Measurements from ENCODE around the gene RFK.
"Not testable (repeated sequence)": the region's sequence is repeated elsewhere in the genome, so short reads cannot be mapped to it uniquely, and the experiment has no call there.

Gene RFK

DNA sequence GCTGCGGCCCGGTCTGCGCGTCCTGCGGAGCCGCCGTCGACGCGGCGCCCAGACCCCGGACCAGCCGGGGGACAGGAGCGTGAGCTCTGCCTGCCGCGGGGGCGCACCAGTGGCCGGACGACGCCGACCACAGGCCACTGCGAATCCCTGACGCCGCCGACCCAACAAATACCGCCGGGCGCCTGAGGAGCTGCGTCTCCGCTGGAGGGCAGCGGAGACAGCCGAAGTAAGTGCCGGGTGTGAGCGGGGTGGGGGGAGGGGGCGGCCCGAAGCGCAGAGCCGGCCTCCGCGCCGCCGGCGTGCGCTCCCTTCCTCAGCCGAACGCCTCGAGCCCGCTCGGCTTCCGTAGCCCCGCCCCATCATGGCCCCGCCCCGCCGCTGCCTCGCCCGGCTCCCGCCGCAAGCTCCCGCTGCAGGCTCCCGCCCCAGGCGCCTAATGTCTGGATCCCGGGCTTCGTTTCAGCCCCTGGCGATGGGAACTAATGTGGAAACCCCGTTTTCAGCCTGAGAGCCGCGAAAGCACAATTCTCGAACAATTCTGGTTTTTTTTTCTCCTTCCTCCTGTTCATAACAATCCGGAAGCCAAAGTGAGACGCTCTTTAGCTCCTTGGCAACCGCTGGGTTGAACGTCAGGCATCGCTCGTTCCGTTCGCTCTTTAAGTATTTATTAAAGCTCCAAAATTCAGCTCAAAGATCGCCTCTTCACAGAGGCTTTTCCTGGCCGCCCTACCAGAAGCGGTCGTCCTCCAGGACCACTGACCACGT, at the start of gene RFK:
Gene RFK, minus strand, starts transcription at position 232 of the 765 bp plus-strand sequence. CDS start 255 bp downstream, outside the sequence.
- peak; percentile 45 to 95 (median 90) for DNase-seq

DNA sequence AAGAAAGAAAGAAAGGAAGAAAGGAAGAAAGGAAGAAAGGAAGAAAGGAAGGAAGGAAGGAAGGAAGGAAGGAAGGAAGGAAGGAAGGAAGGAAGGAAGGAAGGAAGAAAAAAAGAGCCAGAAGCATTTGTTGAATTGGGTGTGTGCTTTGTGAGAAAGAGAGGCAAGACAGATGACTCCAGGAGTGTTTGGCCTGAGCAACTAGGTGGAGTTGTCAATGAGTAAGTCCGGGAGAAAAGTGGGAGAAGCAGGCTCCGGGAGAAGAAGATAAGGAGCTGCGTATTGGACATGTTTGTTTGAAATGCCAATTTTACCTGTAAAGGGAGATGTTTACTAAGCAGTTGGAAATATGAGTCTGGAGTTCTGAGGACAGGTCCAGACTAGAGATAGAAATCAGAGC, 49.7 kb upstream of the RFK start:
- no peak for DNase-seq

DNA sequence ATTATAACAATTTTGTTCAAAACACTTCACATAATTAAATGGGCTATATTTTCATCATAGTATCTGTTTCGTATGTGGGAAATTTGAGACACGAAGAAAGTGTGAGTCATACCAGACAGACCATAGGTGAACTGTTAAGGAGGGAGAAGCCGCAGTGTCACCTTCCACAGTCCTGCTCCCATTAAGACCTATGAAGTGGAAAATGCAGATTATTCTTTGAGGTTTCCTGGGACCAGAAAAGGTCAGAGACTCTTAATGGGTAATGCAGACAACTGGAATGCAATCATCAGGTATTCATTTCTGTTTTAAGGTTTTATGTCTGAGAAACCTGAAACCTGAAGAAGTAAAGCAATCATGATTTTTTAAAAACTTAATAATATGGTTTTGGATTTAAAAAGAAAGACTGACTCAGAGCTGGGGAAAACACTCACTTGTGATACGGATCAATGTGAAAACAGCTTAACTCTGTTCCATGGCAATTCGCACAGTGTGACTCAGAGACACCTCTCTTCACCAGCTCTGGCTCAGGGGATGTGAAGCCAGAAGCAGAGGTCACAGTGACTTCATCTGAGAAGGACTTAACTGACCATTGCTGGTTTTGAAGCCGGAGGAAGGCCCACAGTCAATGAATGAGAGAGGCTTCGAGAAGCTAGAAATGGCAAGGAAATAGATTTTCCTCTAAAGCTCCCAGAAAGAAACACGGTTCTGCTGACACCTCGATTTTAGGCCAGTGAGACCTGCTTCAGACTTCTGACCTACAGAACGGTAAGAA, 47.5 kb upstream of the RFK start:
- no peak for DNase-seq

DNA sequence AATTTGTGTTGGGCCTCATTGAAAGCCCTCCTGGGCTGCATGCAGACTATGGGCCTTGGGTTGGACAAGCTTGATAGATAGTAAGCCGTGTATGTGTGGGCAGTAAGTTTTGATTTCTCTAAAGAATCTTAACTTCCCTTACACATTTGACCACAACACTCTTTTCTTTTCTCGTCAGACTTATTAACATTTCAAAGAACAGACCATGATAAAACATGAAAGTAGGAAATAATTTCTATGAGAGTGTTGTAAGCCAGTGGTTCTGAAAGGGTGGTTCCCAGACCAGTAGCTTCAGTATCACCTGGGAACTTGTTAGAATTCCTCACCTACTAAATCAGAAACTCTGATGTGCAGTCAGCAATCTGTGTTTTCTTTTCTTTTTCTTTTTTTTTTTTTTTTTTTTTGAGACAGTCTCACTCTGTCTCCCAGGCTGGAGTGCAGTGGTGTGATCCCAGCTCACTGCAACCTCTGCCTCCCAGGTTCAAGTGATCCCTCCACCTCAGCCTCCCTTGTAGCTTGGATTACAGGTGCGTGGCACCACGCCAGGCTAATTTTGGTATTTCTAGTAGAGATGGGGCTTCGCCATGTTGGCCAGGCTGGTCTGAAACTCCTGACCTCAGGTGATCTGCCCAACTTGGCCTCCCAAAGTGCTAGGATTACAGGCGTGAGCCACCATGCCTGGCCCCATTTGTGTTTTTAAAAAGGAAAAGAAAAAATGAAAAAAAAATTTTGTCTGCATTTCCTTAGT, 44.8 kb upstream of the RFK start:
- DNase-seq = no peak

DNA sequence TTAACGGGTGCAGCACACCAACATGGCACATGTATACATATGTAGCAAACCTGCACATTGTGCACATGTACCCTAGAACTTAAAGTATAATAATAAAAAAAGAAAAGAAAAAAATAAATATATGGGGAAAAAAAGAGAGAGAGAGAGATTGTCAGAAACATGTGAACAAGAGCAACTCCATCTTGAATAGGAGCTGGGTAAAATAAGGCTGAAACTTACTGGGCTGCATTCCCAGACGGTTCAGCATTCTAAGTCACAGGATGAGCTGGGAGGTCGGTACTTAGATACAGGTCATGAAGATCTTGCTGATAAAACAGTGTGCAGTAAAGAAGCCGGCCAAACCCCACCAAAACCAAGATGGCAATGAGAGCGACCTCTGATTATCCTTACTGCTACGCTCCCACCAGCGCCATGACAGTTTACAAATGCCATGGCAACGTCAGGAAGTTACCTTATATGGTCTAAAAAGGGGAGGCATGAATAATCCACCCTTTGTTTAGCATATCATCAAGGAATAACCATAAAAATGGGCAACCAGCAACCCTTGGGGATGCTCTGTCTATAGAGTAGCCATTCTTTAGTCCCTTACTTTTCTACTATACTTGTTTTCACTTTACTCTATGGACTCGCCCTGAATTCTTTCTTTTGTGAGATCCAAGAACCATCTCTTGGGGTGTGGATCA, 42.9 kb upstream of the RFK start:
- DNase-seq = not testable (repeated sequence)

DNA sequence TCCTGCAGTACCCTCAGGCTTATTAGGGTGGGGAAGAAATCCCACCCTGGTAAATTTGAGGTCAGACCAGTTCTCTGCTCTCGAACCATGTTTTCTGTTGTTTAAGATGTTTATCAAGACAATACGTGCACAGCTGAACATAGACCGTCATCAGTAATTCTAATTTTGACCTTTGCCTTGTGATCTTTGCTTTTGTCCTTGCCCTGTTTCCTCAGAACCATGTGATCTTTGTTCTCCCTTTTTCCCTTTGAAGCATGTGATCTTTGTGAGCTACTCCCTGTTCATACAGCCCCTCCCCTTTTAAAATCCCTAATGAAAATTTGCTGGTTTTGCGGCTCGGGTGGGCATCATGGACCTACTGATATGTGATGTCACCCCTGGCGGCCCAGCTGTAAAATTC, 40.7 kb upstream of the RFK start:
- not testable (repeated sequence) for DNase-seq

DNA sequence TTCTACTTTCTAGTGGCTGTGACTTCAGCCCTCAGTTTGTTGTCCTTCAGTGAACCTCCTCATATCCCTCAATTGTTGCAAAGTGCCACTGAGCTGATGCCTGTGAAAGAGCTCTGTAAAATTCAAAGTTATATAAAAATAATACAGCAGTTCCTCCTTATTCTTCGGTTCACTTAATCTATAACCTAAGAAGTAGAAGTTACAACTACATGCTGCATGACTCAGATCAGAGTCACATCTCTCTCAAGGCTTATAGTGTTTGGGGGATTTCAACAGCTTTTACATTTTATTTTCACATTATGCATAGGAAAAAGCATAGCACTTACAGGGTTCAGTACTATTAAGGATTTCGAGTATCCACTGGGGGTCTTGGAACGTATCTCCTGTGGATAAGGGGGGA, 39.6 kb upstream of the RFK start:
- no peak for DNase-seq

DNA sequence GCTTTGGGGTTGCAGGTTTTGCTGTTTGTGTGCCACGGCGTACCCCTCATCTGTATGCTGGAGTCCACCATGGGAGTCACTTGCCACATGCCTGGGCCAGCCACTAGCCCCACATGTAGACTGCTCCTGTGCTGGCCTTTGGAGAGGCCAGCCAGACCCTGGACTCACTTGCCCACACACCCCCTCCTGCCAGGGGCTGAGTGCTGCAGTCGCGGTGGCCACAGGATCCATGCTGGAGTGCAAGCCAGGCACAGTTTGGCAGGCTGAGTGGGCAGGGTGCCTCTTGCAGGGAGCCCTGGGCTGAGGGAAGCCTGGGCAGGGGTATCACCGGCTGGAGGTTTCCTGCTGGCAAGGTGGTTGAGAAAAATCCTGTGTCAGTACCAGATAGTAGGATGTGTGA, 39.2 kb upstream of the RFK start:
- no peak for DNase-seq

DNA sequence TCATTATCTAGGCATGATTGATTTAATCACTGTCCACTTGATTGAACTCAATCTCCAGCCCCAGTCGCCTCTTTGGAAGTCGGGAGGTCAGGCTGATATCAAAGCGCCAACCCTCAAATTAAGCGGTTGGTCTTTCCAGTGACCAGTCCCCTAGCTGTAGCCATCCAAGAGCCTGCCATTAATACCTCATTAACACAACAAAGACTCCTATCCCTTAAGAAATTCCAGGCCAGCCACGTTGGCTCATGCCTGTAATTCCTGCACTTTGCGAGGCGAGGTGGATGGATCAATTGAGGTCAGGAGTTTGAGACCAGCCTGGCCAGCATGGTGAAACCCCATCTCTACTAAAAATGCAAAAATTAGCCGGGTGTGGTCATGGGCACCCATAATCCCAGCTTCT, 37.4 kb upstream of the RFK start:
- no peak for DNase-seq

DNA sequence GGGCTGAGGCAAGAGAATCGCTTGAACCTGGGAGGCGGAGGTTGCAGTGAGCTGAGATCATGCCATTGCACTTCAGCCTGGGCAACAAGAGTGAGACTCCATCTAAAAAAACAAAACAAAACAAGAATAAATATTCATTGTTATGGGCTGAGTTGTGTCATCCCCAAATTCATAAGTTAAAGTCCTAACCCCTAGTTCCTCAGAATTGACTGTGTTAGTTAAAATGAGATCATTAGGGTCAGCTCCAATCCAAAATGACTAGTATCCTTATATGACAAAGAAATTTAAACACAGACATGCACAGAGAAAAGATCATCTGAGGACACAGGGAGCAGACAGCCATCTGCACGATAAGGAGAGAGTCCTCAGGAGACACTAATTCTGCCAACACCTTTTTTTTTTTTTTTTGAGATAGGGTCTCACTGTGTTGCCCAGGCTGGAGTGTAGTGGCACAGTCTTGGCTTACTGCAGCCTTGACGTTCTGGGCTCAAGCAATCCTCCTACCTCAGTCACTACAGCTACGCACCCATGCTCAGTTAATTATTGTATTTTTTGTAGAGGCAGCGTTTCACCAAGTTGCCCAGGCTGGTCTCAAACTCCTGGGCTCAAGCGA, 32.7 kb upstream of the RFK start:
- no peak for DNase-seq

DNA sequence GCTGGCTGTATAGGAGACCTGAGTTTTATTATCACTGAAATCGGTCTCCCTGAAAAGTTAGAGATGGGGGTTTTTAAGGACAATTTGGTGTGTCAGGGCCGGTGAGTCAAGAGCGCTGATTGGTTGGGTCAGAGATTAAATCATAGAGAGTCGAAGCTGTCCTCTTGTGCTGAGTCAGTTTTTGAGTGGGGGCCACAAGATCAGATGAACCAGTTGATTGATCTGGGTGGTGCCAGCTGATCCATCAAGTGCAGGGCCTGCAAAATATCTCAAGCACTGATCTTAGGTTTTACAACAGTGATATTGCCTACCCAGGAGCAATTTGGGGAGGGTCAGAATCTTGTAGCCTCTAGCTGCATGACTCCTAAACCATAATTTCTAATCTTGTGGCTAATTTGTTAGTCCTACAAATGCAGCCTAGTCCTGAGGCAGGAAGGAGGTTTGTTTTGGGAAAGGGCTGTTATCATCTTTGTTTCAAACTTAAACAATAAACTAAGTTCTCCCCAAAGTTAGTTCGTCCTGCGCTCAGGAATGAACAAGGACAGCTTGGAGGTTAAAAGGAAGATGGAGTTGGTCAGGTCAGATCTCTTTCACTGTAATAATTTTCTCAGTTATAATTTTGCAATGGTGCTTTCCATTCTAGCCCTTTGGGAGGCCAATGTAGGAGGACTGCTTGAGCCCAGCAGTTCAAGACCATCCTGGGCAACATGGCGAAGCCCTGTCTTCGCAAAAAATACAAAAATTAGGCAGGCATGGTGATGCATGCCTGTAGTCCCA, 31.6 kb upstream of the RFK start:
- DNase-seq = no peak

DNA sequence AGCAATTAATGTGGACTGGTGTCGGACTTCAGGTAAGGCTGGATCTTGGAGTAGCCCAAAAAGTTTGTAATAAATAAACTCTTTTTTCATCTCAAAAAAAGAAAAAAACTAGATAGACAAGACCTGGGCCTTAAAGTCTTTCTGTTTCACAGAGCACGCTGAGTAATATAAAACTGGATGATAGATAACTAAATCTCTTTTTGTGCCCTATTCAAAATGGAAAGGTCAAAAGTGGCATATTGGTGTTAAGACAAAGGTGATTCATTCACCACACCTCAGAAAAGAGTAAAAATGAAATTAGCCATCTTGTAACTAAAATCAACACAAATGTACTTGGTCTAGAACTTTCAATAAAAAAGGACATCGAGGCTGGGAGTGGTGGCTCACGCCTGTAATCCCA, 30.3 kb upstream of the RFK start:
- DNase-seq = no peak

DNA sequence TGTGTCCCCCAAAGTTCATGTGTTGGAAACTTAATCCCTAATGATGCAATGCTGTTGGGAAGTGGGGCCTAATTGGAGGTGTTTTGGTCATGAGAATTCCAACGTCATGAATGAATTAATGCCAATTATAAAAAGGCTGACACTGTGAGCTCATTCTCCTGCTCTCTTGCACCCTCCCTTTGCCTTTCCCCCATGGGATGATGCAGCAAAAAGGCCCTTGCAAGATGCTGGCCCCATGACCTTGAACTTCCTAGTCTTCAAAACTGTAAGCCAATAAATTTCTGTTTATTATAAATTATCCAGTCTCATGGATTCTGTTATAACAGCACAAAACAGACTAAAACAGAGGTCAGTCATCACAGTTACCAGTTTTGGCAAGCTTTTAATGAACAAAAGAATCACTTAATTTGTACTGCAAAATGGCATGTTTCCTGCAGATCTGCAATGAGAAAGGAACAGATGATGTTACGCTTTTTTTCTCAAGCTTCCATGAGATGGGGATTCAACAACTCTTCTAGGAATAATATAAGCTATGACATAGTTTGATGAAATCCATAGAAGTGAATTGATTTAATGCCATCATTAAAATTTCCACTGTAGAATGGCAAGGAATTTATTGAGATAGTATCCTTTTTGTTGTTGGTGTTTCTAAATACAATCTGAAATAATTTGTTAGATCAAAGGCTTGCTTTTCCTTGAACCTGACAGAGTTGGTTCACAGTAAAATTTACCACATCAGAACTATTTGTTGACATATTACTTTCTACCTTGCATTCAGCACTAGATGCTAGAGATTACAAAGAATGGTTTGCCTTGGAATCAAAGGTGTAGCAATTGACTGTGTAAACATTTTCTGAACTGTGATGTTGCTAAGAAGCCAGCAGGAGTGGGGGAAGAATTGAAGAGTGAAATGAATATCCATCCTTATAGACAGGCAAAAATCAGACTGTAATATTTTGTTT, 29.3 kb upstream of the RFK start:
- DNase-seq = no peak

DNA sequence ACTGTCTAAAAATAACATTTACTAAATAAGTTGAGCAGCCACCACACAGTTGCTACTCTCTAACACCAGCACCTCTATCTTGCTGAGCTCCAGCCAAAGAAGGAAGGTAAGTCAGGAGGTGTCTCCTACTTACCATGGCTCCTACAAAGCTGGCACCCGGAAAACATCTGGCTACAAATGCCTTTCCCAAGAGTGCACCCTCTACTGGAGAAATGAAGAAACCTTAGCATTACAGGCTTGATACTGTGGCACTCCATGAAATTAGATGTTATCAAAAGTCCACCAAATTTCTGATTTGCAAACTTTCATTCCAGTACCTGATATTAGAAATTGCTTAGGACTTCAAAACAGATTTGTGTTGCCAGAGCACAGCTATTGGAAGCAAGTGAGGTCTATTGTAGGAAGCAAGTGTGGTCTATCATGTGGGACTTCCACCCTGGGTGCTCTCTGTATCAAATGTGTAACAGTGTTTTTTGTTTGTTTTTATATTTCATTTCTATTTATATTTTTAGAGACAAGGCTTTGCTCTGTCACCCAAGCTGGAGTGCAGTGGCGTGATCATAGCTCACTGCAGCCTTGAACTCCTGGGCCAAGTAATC, 25.7 kb upstream of the RFK start:
- DNase-seq = peak in 1 of 14 donors; percentile 0

DNA sequence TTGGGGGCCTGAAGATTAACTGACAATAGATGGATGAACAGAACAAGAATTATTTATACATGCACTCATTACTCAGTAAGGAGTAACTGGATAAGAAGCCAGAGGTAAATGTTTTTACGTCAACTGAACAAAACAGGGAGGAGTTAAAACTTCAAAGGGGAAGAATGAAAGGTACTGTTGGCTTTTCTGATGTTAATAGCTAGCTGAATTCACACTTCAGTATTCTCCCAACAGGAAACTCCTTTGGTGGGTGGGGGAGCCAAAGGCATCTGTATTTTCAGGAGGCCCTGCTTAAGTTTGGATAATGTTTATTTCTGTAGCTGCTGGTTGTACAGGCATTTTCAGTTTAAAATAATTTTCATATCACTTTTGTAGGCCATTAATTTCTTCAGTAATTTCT, 23.2 kb upstream of the RFK start:
- no peak for DNase-seq

DNA sequence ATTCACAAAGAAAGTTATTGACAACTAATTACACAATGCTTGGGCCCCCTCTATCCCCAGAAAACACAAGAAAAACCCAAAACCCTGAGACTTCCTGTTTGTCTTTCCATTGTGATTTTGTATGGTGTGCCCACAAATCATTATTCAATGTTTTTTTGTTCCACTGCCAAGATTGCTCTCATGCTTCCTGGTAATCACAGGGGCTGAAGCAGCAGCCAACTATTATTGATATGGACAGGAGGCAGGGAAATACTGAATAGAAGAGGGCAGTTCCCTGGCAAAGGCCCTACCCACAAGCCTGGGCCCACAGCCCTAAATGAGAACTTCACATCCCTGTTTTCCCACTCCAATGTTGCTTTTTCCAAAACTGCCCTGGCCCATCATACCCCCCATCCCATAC, 21.5 kb upstream of the RFK start:
- no peak for DNase-seq

DNA sequence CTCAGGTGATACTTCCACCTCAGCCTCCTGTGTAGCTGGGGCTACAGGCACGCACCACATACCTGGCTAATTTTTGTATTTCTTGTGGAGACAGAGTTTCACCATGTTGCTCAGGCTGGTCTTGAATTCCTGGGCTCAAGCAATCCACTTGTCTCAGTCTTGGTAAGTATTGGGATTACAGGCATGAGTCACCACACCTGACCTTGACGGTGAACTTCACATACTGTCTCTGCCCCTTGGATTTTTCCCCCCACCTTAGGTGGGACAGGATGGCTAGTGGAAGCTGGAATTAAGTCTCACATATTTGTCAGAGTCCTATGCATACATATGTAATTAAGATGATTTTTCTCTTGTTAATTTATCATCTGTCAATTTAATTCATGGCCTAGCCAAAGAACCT, 20.9 kb upstream of the RFK start:
- no peak for DNase-seq

DNA sequence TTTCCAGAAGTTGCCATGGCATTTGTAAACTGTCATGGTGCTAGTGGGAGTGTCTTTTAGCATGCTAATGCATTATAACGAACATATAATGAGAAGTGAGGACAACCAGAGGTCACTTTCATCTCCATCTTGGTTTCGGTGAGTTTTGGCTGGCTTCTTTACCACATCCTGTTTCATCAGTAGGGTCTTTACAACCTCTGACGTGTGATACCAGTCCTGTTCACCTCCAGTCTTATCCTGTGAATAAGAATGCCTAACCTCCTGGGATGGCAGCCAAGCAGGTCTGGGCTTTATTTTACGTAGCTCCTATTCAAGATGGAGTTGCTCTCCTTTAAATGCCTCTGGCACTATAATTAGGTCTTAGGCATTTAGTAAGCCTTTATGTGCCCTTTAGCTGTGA, 20.4 kb upstream of the RFK start:
- no peak for DNase-seq

DNA sequence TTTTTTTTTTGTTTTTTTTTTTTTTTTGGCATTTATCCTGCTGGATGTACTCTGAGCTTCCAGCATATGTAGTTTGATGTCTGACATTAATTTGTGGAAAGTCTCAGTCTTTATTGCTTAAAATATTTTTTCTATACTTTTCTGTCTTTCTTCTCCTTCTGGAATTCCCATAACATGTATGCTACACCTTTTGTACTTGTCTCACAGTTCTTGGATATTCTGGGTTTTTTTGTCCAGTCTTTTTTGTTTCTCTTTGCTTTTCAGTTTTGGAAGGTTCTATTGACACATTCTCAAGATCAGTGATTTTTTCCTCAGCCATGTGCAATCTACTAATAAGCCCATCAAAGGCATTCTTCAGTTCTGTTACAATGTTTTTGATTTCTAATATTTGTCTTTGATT, 19.4 kb upstream of the RFK start:
- DNase-seq = no peak

DNA sequence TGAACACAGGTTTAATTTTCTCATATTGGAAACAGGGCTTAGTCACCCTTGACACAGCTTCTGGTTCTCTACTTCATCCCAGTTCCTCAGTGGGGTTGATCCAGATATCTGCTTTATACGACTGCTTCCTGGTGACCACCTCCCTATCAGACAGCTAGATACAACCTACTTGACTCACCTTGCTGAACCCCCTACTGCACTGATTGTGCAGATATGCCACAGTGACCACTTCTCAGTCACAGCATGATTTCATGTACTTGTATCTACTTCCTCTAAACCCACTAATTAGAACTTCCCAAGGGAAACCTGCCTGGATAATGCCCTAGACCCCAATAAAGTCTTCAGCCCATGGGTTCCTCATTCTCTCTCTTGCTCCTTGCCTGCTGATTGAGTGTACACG, 18.4 kb upstream of the RFK start:
- no peak for DNase-seq
